HG02973 (cell line): Measurements from ENCODE around the gene FAM120B.
"Not testable (repeated sequence)": the region's sequence is repeated elsewhere in the genome, so short reads cannot be mapped to it uniquely, and the experiment has no call there.

ENCODE experiments used
- ATAC-seq: cut with Tn5 transposase; IDR thresholded peaks from one replicate; pipeline ENCODE4 v1.9.1; 2021; ENCODE audit warnings: moderate library complexity; ENCODE audit not compliant: unreplicated experiment

FAM120B gene

GRCh38 chr6:170378502-170378901 lies 71.9 kb downstream of the FAM120B start:
- ATAC-seq = no peak

GRCh38 chr6:170381562-170381961 lies 75.0 kb downstream of the FAM120B start:
- ATAC-seq = no peak

- no peak for ATAC-seq
Observed at GRCh38 chr6:170383466-170384035, 77.0 kb downstream of the FAM120B start.

- ATAC-seq = no peak
Observed at GRCh38 chr6:170385506-170385905, 78.9 kb downstream of the FAM120B start.

- ATAC-seq = no peak
Observed at GRCh38 chr6:170388113-170388512, 81.6 kb downstream of the FAM120B start.

GRCh38 chr6:170393033-170393432 lies 86.5 kb downstream of the FAM120B start:
- ATAC-seq = no peak

- no peak for ATAC-seq
Observed at GRCh38 chr6:170393807-170394399, 87.3 kb downstream of the FAM120B start.

- no peak for ATAC-seq
Observed at GRCh38 chr6:170394980-170395379, 88.4 kb downstream of the FAM120B start.

- not testable (repeated sequence) for ATAC-seq
Observed at GRCh38 chr6:170398743-170399369, 92.3 kb downstream of the FAM120B start.

- ATAC-seq = not testable (repeated sequence)
Observed at GRCh38 chr6:170399955-170400558, 93.5 kb downstream of the FAM120B start.

- ATAC-seq = no peak
Observed at GRCh38 chr6:170402318-170403040, 95.9 kb downstream of the FAM120B start.

GRCh38 chr6:170403451-170403850 lies 96.9 kb downstream of the FAM120B start:
- no peak for ATAC-seq

- ATAC-seq = no peak
Observed at GRCh38 chr6:170404036-170404435, 97.5 kb downstream of the FAM120B start.

- ATAC-seq = no peak
Observed at GRCh38 chr6:170404697-170405096, 98.1 kb downstream of the FAM120B start.

- ATAC-seq = no peak
Observed at GRCh38 chr6:170405311-170405975, 98.9 kb downstream of the FAM120B start.

- no peak for ATAC-seq
Observed at GRCh38 chr6:170407200-170407599, 100.6 kb downstream of the FAM120B start.

GRCh38 chr6:170407932-170408331 lies 101.4 kb downstream of the FAM120B start:
- no peak for ATAC-seq

GRCh38 chr6:170409746-170410145 lies 103.2 kb downstream of the FAM120B start:
- ATAC-seq = not testable (repeated sequence)

GRCh38 chr6:170410241-170410640 lies 103.7 kb downstream of the FAM120B start:
- ATAC-seq = no peak

GRCh38 chr6:170415318-170415717 lies 108.8 kb downstream of the FAM120B start:
- ATAC-seq = no peak

GRCh38 chr6:170416303-170416702 lies 109.7 kb downstream of the FAM120B start:
- no peak for ATAC-seq
